Gastroesophageal sphincter (tissue), 3 donors: ENCODE data around the gene SERF1B.
"Not testable (repeated sequence)": the region's sequence is repeated elsewhere in the genome, so short reads cannot be mapped to it uniquely, and the experiment has no call there.

ENCODE experiments used
- CTCF ChIP-seq, 4 experiments: fragments of 200-600 bp in 2 of 4; fragments of 450-650 bp in 2 of 4; sonication (generic) in 1 of 4; IDR thresholded peaks; one replicate each; pipeline ENCODE4 v1.5.1; 2017 to 2019; ENCODE audit warnings: antibody characterized with exemption in 4 of 4, mild to moderate bottlenecking in 2 of 4, moderate library complexity in 2 of 4
- EP300 ChIP-seq: sonication (generic); formaldehyde crosslinking; IDR thresholded peaks from one replicate; pipeline ENCODE4 v1.6.1; 2017; ENCODE audit warnings: antibody characterized with exemption, mild to moderate bottlenecking
- POLR2A ChIP-seq, 2 donors: fragments of 450-650 bp; IDR thresholded peaks; one replicate each; pipeline ENCODE4 v1.6.1; 2017; ENCODE audit warnings: antibody characterized with exemption in 2 of 2, mild to moderate bottlenecking in 2 of 2, moderate library complexity in 1 of 2
- POLR2AphosphoS5 ChIP-seq: sonication (generic); formaldehyde crosslinking; IDR thresholded peaks from one replicate; pipeline ENCODE4 v1.6.1; 2017; ENCODE audit warnings: antibody characterized with exemption

- not testable (repeated sequence) for TF ChIP-seq CTCF (IDR thresholded peaks at IDR 0.05); POLR2AphosphoS5; POLR2A (IDR thresholded peaks at IDR 0.05); EP300
Observed at GRCh38 chr5:70057140-70057539, 32.1 kb downstream of the SERF1B start.
